ENCODE results near the gene BPIFB2.

DNA sequence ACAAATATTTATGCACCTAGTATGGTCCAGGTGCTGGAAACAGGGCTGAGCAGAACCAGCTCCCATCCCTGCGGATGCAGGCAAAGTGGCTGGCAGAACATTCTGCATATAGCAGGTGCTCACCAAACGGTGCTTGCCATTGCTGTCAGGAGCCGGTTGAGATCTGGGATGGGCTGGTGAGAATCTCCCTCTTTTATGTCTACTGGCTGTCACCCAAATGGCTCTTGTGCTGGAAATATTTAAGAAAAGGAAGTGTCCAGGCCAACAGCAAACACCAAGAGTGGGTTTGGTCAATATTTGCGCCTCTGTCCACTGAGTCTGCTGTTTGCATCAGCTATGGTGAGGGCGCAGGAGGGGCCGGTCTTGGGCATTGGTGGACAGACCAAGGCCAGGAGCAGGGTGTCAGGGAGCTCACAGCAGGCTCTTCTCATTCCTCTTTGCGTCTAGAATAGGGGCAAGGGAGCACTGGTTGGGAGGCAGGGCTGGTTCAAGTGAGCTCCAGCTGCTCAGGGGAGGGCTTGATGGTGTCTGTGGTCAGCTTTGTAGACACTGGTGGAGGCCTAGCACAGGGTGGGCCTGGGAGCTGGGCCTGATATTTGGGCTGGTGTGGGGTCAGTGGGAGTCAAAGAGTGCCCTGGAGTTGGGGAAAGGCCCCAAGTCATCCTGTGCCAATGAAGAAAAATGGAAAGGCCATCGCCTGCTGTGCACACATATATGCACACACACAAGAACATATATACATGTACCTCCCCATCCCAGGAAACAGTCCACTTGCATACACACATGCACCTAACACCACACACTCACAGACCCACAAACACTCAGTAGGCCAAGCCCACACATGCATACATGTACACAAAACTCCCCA, 1.4 kb upstream of the BPIFB2 start:
- TF ChIP-seq GATA2 (IDR thresholded peaks at IDR 0.05; ENCODE audit: low read depth, low read length) (no peak), GATA3 (IDR thresholded peaks at IDR 0.05; ENCODE audit: low read depth, low read length) (no peak)
